ENCODE data around the gene ARMS2.

The ARMS2 gene

GRCh38 chr10:122454603-122455080, at the start of gene ARMS2:
Gene ARMS2, plus strand, starts transcription at chr10:122454653. Its CDS starts 75 bp downstream, at chr10:122454728.
- Histone ChIP-seq H3K27me3 (ENCODE audit: insufficient read depth, low read depth, severe bottlenecking) (no peaks in the 10 kb centered on the region), H3K36me3 (no peaks in the 10 kb centered on the region), H3K27ac (no peak within 1 kb of the TSS), H3K4me3 (ENCODE audit: low read depth, low read length) (no peak within 1 kb of the TSS), H3K9me3 (ENCODE audit: severe bottlenecking) (peaks cover 4% of the 10 kb centered on the region)
- TF ChIP-seq, protein P1, sequence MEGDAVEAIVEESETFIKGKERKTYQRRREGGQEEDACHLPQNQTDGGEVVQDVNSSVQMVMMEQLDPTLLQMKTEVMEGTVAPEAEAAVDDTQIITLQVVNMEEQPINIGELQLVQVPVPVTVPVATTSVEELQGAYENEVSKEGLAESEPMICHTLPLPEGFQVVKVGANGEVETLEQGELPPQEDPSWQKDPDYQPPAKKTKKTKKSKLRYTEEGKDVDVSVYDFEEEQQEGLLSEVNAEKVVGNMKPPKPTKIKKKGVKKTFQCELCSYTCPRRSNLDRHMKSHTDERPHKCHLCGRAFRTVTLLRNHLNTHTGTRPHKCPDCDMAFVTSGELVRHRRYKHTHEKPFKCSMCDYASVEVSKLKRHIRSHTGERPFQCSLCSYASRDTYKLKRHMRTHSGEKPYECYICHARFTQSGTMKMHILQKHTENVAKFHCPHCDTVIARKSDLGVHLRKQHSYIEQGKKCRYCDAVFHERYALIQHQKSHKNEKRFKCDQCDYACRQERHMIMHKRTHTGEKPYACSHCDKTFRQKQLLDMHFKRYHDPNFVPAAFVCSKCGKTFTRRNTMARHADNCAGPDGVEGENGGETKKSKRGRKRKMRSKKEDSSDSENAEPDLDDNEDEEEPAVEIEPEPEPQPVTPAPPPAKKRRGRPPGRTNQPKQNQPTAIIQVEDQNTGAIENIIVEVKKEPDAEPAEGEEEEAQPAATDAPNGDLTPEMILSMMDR (IDR thresholded peaks at IDR 0.05; ENCODE audit: low read depth, low read length) = no peak
- DNase-seq = no peak

GRCh38 chr10:122407375-122408125, 46.9 kb upstream of the ARMS2 start:
- Histone ChIP-seq H3K4me3 (ENCODE audit: low read depth, low read length) (no peak overlapping the region), H3K27ac (no peak overlapping the region), H3K9me3 (ENCODE audit: severe bottlenecking) (no peaks in the 10 kb centered on the region), H3K36me3 (peaks cover 13% of the 10 kb centered on the region), H3K27me3 (ENCODE audit: insufficient read depth, low read depth, severe bottlenecking) (no peaks in the 10 kb centered on the region)
- DNase-seq = no peak
- TF ChIP-seq, protein P1 (IDR thresholded peaks at IDR 0.05; ENCODE audit: low read depth, low read length) = no peak

DNA sequence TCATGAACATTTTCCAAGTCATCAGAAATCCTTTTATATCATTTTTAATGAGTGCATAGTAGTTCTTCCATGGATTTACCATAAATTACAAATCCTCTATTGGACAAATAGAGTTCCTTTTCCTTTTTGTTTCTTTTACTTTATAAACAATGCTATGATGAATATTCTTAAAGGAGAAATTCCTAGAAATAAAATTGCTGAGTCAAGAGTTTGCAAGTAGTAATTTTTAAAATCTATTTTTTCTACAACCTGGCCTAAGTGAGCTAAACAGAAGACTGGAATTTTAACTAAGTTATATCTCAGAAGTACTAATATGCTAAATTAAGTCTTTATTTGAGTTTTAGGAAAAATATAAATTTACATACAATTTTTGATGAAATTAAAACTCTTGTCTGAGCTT, 41.1 kb upstream of the ARMS2 start:
- H3K9me3 ChIP-seq (ENCODE audit: severe bottlenecking) = no peaks in the 10 kb centered on the region
- no peaks in the 10 kb centered on the region for H3K27me3 ChIP-seq (ENCODE audit: insufficient read depth, low read depth, severe bottlenecking)
- peaks cover 12% of the 10 kb centered on the region for H3K36me3 ChIP-seq
- DNase-seq = no peak
- H3K27ac ChIP-seq = no peak overlapping the region
- TF ChIP-seq, protein P1 (IDR thresholded peaks at IDR 0.05; ENCODE audit: low read depth, low read length) = no peak
- H3K4me3 ChIP-seq (ENCODE audit: low read depth, low read length) = no peak overlapping the region

DNA sequence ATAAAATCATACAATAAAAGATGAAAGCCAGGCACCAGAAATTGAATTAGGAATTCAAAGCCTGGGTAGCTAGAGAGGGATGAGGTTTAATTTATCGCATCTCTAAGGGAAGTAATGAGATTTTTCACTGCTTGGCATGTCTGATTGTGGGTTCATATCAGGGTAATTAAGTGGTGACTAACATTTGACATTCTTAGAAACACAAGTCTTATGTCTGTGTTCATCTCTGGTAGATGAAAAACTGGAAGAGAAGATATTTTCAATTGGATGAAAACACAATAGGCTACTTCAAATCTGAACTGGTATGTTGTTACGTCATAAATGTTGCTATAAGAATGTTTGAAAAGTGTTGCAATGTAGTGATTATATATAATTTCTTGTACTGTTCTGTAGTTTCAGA, 36.8 kb upstream of the ARMS2 start:
- Histone ChIP-seq H3K9me3 (ENCODE audit: severe bottlenecking) (no peaks in the 10 kb centered on the region), H3K27me3 (ENCODE audit: insufficient read depth, low read depth, severe bottlenecking) (no peaks in the 10 kb centered on the region), H3K4me3 (ENCODE audit: low read depth, low read length) (no peak overlapping the region), H3K27ac (no peak overlapping the region), H3K36me3 (peaks cover 23% of the 10 kb centered on the region)
- TF ChIP-seq, protein P1 (IDR thresholded peaks at IDR 0.05; ENCODE audit: low read depth, low read length) = no peak
- DNase-seq = no peak

GRCh38 chr10:122419016-122419415, 35.4 kb upstream of the ARMS2 start:
- Histone ChIP-seq H3K36me3 (peaks cover 19% of the 10 kb centered on the region), H3K27ac (no peak overlapping the region), H3K9me3 (ENCODE audit: severe bottlenecking) (no peaks in the 10 kb centered on the region), H3K27me3 (ENCODE audit: insufficient read depth, low read depth, severe bottlenecking) (no peaks in the 10 kb centered on the region), H3K4me3 (ENCODE audit: low read depth, low read length) (no peak overlapping the region)
- DNase-seq = no peak
- TF ChIP-seq, protein P1 (IDR thresholded peaks at IDR 0.05; ENCODE audit: low read depth, low read length) = no peak
